HepG2 (cell line): Measurements from ENCODE around the gene SOX4. TPM values are rescaled to one million over a fixed set of nuclear protein-coding genes. Genes with fewer than 3 reads are reported as not detected.

Experiments used
- EHMT2 ChIP-seq: fragments of 200-600 bp; sonication (generic); IDR thresholded peaks from 2 replicates; pipeline ENCODE4 v1.7.0; 2017; ENCODE audit warnings: antibody characterized with exemption, low read depth, low read length, borderline replicate concordance
- KMT2B ChIP-seq: IDR thresholded peaks from 2 replicates; pipeline ENCODE4 v1.6.1; 2016; ENCODE audit warnings: missing genetic modification reagents, missing compliant biosample characterization
- MED1 ChIP-seq: sonication (generic); formaldehyde crosslinking; IDR thresholded peaks from 2 replicates; pipeline ENCODE4 v1.4.0; 2020; ENCODE audit warnings: missing genetic modification reagents
- MIXL1 ChIP-seq: IDR thresholded peaks from 2 replicates; pipeline ENCODE4 v1.6.1; 2016
- NFYB ChIP-seq: sonication (generic); formaldehyde crosslinking; IDR thresholded peaks from 2 replicates; pipeline ENCODE4 v1.4.0; 2020; ENCODE audit warnings: missing genetic modification reagents
- POLR2G ChIP-seq: fragments of 200-400 bp; formaldehyde crosslinking; IDR thresholded peaks from 2 replicates; pipeline ENCODE4 v1.6.1; 2018; ENCODE audit warnings: mild to moderate bottlenecking, low read depth, low read length, moderate library complexity
- PPARG ChIP-seq: conservative IDR thresholded peaks from 2 replicates; pipeline ENCODE4 v1.6.1; 2016; ENCODE audit warnings: missing biosample characterization, missing genetic modification reagents
- ZKSCAN8 ChIP-seq: IDR thresholded peaks from 2 replicates; pipeline ENCODE4 v1.6.1; 2016; ENCODE audit warnings: borderline replicate concordance, missing genetic modification reagents, missing compliant biosample characterization
- ZNF292 ChIP-seq: sonication (generic); formaldehyde crosslinking; IDR thresholded peaks from 2 replicates; pipeline ENCODE4 v1.8.1; 2022; ENCODE audit warnings: mild to moderate bottlenecking, low read depth, missing genetic modification reagents, borderline replicate concordance
- ZNF33A ChIP-seq: sonication (generic); formaldehyde crosslinking; IDR thresholded peaks from 2 replicates; pipeline ENCODE4 v1.5.1; 2020; ENCODE audit warnings: missing genetic modification reagents, mild to moderate bottlenecking, moderate library complexity, borderline replicate concordance
- ZNF441 ChIP-seq: sonication (generic); formaldehyde crosslinking; IDR thresholded peaks from 2 replicates; pipeline ENCODE4 v1.7.0; 2021; ENCODE audit warnings: missing genetic modification reagents, borderline replicate concordance
- ZNF646 ChIP-seq: sonication (generic); formaldehyde crosslinking; IDR thresholded peaks from 2 replicates; pipeline ENCODE4 v1.9.0; 2021; ENCODE audit warnings: mild to moderate bottlenecking, missing genetic modification reagents
- ZNF781 ChIP-seq: sonication (generic); formaldehyde crosslinking; IDR thresholded peaks from 2 replicates; pipeline ENCODE4 v1.5.1; 2020; ENCODE audit warnings: borderline replicate concordance, mild to moderate bottlenecking, missing genetic modification reagents; ENCODE audit errors: not compliant biosample characterization
- ZSCAN9 ChIP-seq: IDR thresholded peaks from 2 replicates; pipeline ENCODE4 v1.6.1; 2016; ENCODE audit warnings: borderline replicate concordance
- polyA plus RNA-seq, 8 experiments: library from polyadenylated mRNA; depleted of rRNA in 3 of 8; stranded (reverse) in 7 of 8; unstranded in 1 of 8; fragments of >200 nt; fragmentation: Illumina TruSeq in 4 of 8; extraction: Trizol in 4 of 8; gene quantifications; 2 replicates each; pipeline versions ENCODE4 v1.2.1 to v1.2.3, GENCODE V29; 2011 to 2016; ENCODE audit warnings: low read depth in 4 of 8, missing spikeins in 1 of 8, mixed read lengths in 1 of 8; ENCODE audit not compliant: insufficient read depth in 1 of 8
- total RNA-seq, 5 experiments: library from RNA; depleted of rRNA; stranded (reverse); fragments of >200 nt; fragmentation: Illumina TruSeq; extraction: Trizol; gene quantifications; 2 replicates each; pipeline ENCODE4 v1.2.3, GENCODE V29; 2016; ENCODE audit warnings: low read depth in 1 of 5
- TF ChIP-seq, protein P1 (sequence below), 2 experiments: sonication (generic) in 1 of 2; formaldehyde crosslinking in 1 of 2; IDR thresholded peaks; 2 replicates each; pipeline versions ENCODE4 v1.4.0 to v1.6.1; 2018 to 2020; ENCODE audit warnings: missing genetic modification reagents in 2 of 2, borderline replicate concordance in 1 of 2, low read depth in 1 of 2, mild to moderate bottlenecking in 1 of 2, missing biosample characterization in 1 of 2
- TF ChIP-seq, protein P2 (sequence below): sonication (generic); formaldehyde crosslinking; IDR thresholded peaks from 2 replicates; pipeline ENCODE4 v1.4.0; 2020; ENCODE audit warnings: missing genetic modification reagents
- TF ChIP-seq, protein P3 (sequence below): IDR thresholded peaks from 2 replicates; pipeline ENCODE4 v1.6.1; 2012; ENCODE audit warnings: inconsistent platforms
- TF ChIP-seq, protein P4 (sequence below): IDR thresholded peaks from 2 replicates; pipeline ENCODE4 v1.6.1; 2016; ENCODE audit warnings: low read depth, control low read depth

Gene SOX4
- total and polyA plus RNA-seq, 2 of the 13 experiments (the other 11 are each of a cell fraction or from before 2014, with no cell fraction given) = 2.6 to 3.4 TPM

DNA sequence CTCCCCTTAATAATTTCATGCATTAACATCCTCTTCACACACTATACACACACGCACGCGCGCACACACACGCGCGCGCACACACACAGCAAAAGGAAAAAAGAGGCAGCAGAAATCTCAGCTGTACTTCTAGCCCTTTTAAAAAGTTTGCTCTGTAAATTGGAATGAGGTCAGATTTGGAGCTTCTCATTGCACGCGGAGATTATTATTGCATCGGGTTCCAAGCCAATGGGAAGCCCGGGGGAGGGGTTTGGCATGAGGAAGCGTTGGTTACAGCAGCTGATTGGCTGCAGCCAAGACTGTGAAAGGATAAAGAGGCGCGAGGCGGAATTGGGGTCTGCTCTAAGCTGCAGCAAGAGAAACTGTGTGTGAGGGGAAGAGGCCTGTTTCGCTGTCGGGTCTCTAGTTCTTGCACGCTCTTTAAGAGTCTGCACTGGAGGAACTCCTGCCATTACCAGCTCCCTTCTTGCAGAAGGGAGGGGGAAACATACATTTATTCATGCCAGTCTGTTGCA, at the start of gene SOX4 (continued):
- TF ChIP-seq MED1 (CRISPR knock-in tag) = 0 out of 2 replicates have a peak, but pooled peaks have one; percentile 10
- peak; percentile 83; the same call in 1 of the 2 replicates for TF ChIP-seq ZSCAN9
- peak; percentile 50 for TF ChIP-seq ZNF781 (CRISPR knock-in tag)
- TF ChIP-seq PPARG (CRISPR knock-in tag) = 0 out of 2 replicates have a peak, but pooled peaks have one; percentile 10
- peak; percentile 55; the same call in 1 of the 2 replicates for TF ChIP-seq ZNF292 (CRISPR knock-in tag)
- TF ChIP-seq, protein P1, sequence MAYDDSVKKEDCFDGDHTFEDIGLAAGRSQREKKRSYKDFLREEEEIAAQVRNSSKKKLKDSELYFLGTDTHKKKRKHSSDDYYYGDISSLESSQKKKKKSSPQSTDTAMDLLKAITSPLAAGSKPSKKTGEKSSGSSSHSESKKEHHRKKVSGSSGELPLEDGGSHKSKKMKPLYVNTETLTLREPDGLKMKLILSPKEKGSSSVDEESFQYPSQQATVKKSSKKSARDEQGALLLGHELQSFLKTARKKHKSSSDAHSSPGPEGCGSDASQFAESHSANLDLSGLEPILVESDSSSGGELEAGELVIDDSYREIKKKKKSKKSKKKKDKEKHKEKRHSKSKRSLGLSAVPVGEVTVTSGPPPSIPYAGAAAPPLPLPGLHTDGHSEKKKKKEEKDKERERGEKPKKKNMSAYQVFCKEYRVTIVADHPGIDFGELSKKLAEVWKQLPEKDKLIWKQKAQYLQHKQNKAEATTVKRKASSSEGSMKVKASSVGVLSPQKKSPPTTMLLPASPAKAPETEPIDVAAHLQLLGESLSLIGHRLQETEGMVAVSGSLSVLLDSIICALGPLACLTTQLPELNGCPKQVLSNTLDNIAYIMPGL (CRISPR knock-in tag; IDR thresholded peaks at IDR 0.05; ENCODE audit: borderline replicate concordance in 1 of 2, low read depth in 1 of 2) = peak; percentile 9 to 38; a peak in 1 of 4 replicates
- TF ChIP-seq ZNF646 = no peak
- TF ChIP-seq ZNF441 (CRISPR knock-in tag) = peak; percentile 56; the same call in 1 of the 2 replicates
- peak; percentile 53; the same call in 1 of the 2 replicates for TF ChIP-seq KMT2B (CRISPR knock-in tag)
- TF ChIP-seq ZNF33A (CRISPR knock-in tag) = peak; percentile 61; the same call in 1 of the 2 replicates
- TF ChIP-seq EHMT2 = 0 out of 2 replicates have a peak, but pooled peaks have one; percentile 32
- 0 out of 2 replicates have a peak, but pooled peaks have one; percentile 12 for TF ChIP-seq ZKSCAN8 (CRISPR knock-in tag)
- TF ChIP-seq, protein P2, sequence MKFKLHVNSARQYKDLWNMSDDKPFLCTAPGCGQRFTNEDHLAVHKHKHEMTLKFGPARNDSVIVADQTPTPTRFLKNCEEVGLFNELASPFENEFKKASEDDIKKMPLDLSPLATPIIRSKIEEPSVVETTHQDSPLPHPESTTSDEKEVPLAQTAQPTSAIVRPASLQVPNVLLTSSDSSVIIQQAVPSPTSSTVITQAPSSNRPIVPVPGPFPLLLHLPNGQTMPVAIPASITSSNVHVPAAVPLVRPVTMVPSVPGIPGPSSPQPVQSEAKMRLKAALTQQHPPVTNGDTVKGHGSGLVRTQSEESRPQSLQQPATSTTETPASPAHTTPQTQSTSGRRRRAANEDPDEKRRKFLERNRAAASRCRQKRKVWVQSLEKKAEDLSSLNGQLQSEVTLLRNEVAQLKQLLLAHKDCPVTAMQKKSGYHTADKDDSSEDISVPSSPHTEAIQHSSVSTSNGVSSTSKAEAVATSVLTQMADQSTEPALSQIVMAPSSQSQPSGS (CRISPR knock-in tag) = peak; percentile 93
- TF ChIP-seq, protein P3, sequence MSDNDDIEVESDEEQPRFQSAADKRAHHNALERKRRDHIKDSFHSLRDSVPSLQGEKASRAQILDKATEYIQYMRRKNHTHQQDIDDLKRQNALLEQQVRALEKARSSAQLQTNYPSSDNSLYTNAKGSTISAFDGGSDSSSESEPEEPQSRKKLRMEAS = 0 out of 2 replicates have a peak, but pooled peaks have one; percentile 7
- TF ChIP-seq NFYB (CRISPR knock-in tag) = peak; percentile 94
- TF ChIP-seq, protein P4, sequence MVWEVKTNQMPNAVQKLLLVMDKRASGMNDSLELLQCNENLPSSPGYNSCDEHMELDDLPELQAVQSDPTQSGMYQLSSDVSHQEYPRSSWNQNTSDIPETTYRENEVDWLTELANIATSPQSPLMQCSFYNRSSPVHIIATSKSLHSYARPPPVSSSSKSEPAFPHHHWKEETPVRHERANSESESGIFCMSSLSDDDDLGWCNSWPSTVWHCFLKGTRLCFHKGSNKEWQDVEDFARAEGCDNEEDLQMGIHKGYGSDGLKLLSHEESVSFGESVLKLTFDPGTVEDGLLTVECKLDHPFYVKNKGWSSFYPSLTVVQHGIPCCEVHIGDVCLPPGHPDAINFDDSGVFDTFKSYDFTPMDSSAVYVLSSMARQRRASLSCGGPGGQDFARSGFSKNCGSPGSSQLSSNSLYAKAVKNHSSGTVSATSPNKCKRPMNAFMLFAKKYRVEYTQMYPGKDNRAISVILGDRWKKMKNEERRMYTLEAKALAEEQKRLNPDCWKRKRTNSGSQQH = 0 out of 2 replicates have a peak, but pooled peaks have one; percentile 63
- peak; percentile 37 for TF ChIP-seq MIXL1 (CRISPR knock-in tag)
- peak; percentile 79 for TF ChIP-seq POLR2G
